Measurements from ENCODE around the gene AUNIP. TPM values are rescaled to one million over a fixed set of nuclear protein-coding genes. Genes with fewer than 3 reads are reported as not detected.

Gene AUNIP
- polyA plus RNA-seq, 2 of the 4 experiments (the other 2 are of a cell fraction): 6.5 to 8.4 TPM

DNA sequence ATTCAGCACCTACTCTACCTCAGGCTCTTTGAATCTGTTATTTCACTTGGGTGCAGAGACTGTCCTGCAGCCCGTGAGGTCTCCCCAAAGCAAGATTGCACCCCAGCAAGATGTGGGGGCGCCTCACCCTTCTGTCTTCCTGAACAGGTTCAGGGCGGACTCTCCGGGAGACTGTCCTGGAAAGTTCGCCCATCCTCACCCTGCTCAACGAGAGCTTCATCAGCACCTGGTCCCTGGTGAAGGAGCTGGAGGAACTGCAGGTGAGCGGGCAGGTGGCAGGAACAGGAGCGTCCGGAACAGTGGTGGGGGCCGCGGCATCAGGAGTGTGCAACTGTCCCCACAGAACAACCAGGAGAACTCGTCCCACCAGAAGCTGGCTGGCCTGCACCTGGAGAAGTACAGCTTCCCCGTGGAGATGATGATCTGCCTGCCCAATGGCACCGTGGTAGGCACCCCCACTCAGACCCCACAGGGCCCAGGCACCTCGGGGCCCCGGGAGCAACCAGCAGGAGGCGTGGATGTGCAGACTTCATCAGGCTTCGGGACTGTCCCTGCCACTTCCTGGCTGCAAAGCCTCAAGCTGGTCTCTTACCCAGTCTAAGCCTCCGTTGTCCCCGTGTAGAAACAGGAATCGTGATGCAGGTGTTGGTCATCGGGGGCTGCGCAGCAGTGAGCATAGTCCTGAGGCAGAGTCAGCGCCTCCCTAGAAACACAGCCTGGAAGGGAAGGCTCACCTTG, 45.4 kb downstream of the AUNIP start:
- H3K4me2 ChIP-seq: no peak overlapping the region
- WGBS (ENCODE audit: missing lambda C conversion rate): 86% methylated on average over 18 of the region's 24 CpGs
- FAIRE-seq: no peak

DNA sequence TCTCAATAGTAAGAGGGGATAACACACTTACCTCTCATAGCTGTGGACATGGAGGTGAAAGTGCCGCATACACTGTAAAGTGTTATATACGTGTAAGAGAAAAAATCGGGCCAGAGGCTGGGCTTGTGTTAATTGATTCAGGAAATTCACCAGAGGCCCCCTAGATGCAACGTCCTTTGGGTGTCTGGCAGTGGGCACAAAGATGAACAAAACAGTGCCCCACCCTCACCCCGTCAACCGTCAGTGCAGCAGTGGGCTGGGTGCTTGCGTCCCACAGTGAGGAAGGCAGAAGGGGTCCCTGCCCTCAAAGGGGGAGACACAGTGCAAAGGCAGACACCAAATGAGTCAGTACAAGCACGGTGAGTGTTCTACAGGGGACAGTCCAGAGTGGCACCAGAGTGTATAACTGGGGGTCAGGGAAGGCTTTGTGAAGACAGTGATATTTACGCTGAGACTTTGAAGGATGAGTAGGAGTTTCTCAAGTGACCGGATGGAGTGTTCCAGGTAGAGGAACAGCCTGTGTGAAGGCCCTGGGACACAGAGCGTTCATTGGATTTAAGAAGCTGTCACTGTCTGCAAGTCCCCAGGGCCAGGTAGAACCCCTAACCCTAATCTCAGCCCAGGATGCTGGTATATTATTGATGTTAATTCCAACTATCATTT, 46.1 kb downstream of the AUNIP start:
- Histone ChIP-seq H3K4me1 (no peaks in the 10 kb centered on the region), H3K4me2 (no peak overlapping the region), H3K27ac (no peak overlapping the region), H3K9me3 (no peaks in the 10 kb centered on the region), H3K4me3 (no peak overlapping the region)
- no peak for ATAC-seq
- WGBS (ENCODE audit: missing lambda C conversion rate): 84% methylated on average over 11 of the region's 11 CpGs
- no peak for TF ChIP-seq EHF (CRISPR knock-in tag; IDR thresholded peaks at IDR 0.05)
- no peak for DNase-seq (ENCODE audit: low read depth in 1 of 2, low spot score in 1 of 2)
- no peak for FAIRE-seq
- ChIA-PET CTCF (interaction anchor here (1.3 to 1.4 kb wide), 2 partner anchors 32 to 203 kb away, joined by 3 to 4 read pairs; no protein-coding TSS in a partner anchor), POLR2A (no interaction called here)

More for the DNA sequence above, 45.4 kb downstream of the AUNIP start:
- Histone ChIP-seq H3K27ac (no peak overlapping the region), H3K4me3 (no peak overlapping the region), H3K4me1 (peaks cover 6% of the 10 kb centered on the region; the same call in 2 of the 3 replicates), H3K9me3 (no peaks in the 10 kb centered on the region)
- TF ChIP-seq FOSL2 (IDR thresholded peaks at IDR 0.05) (no peak), FOSL2 (CRISPR knock-in tag; IDR thresholded peaks at IDR 0.05) (no peak), FOSB (CRISPR knock-in tag; IDR thresholded peaks at IDR 0.05) (no peak)
- ATAC-seq (no peak), DNase-seq (ENCODE audit: low read depth in 1 of 2, low spot score in 1 of 2) (no peak)
- POLR2A ChIA-PET: no interaction called here
- CTCF ChIA-PET: interaction anchor here (0.9 to 1.7 kb wide), 3 partner anchors 23 to 205 kb away, joined by 3 to 6 read pairs (median 5); partner anchors contain the start of gene PAFAH2

DNA sequence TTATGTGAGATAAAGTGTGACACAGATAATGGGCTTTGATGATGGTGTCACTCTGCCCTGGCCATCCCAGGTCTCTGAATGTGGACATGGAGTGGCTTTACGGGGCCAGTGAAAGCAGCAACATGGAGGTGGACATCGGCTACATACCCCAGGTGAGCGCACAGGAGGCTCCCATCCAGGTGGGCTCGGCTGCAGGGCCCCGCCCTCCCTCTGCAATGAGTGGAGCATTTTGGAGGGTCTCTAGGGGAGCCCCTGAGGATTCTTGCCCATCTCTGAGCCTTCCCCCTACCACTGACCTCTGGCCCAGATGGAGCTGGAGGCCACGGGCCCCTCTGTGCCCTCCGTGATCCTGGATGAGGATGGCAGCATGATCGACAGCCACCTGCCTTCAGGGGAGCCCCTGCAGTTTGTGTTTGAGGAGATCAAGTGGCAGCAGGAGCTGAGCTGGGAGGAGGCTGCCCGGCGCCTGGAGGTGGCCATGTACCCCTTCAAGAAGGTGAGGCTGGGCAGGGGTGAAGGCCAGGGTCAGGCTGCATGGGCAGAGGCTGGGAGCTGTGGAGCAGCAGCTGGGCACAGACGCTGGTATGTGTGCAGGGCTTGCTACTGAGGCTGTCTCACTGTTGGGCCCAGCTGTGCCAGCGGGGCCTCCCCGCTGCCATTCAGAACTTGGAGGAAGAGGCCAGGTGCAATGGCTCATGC, 47.7 kb downstream of the AUNIP start:
- TF ChIP-seq RNF2 (IDR thresholded peaks at IDR 0.05; ENCODE audit: borderline replicate concordance, low read depth): no peak
- TF ChIP-seq, protein P1, sequence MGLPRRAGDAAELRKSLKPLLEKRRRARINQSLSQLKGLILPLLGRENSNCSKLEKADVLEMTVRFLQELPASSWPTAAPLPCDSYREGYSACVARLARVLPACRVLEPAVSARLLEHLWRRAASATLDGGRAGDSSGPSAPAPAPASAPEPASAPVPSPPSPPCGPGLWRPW (IDR thresholded peaks at IDR 0.05): no peak
- TF ChIP-seq EHMT2 (IDR thresholded peaks at IDR 0.05; ENCODE audit: low read depth): no peak
- no peak for TF ChIP-seq RFX5 (IDR thresholded peaks at IDR 0.05)
- TF ChIP-seq NR3C1 (IDR thresholded peaks at IDR 0.05): no peak
- no peak for TF ChIP-seq CBX2 (IDR thresholded peaks at IDR 0.05; ENCODE audit: borderline replicate concordance, low read depth)
- TF ChIP-seq FOSL2 (IDR thresholded peaks at IDR 0.05): no peak
- no peak for TF ChIP-seq FOSL2 (CRISPR knock-in tag; IDR thresholded peaks at IDR 0.05)
- no peak for TF ChIP-seq RAD21 (conservative IDR thresholded peaks at IDR 0.05 in 1 of 2, IDR thresholded peaks at IDR 0.05 in 1 of 2)
- no peak for TF ChIP-seq KDM5A (IDR thresholded peaks at IDR 0.05)
- TF ChIP-seq POLR2A (IDR thresholded peaks at IDR 0.05; ENCODE audit: low read length): no peak
- no peak for TF ChIP-seq POLR2AphosphoS2 (conservative IDR thresholded peaks at IDR 0.05; ENCODE audit: low read length)
- no peak for TF ChIP-seq SREBF2 (IDR thresholded peaks at IDR 0.05)
- TF ChIP-seq EP300 (IDR thresholded peaks at IDR 0.05): no peak
- H3K4me2 ChIP-seq: no peak overlapping the region
- DNase-seq (ENCODE audit: low read depth in 1 of 2, low spot score in 1 of 2): no peak
- no peak for ATAC-seq
- no peak overlapping the region for H3K4me3 ChIP-seq
- 82% methylated on average over 5 of the region's 13 CpGs for WGBS (ENCODE audit: missing lambda C conversion rate)
- CTCF ChIA-PET: interaction anchor here (0.7 to 4.4 kb wide), 13 partner anchors 10 to 230 kb away, joined by 3 to 21 read pairs (median 3); partner anchors contain the start of genes PAFAH2 and SELENON
- H3K27ac ChIP-seq: no peak overlapping the region
- no peaks in the 10 kb centered on the region for H3K4me1 ChIP-seq
- FAIRE-seq: no peak
- POLR2A ChIA-PET: interaction anchor here (1.0 kb wide), 1 partner anchor 564 kb away, joined by 4 read pairs; the partner anchor contains the start of gene RSRP1
- H3K9me3 ChIP-seq: no peaks in the 10 kb centered on the region

Data from A549 (cell line).